Raji (cell line): ENCODE results near the gene TMSB4X.

ENCODE experiments used
- POLR2A ChIP-seq: IDR thresholded peaks from 2 replicates; pipeline ENCODE4 v1.6.1; 2011; ENCODE audit warnings: low read depth, low read length, control low read depth; ENCODE audit not compliant: insufficient read depth

The TMSB4X gene

DNA sequence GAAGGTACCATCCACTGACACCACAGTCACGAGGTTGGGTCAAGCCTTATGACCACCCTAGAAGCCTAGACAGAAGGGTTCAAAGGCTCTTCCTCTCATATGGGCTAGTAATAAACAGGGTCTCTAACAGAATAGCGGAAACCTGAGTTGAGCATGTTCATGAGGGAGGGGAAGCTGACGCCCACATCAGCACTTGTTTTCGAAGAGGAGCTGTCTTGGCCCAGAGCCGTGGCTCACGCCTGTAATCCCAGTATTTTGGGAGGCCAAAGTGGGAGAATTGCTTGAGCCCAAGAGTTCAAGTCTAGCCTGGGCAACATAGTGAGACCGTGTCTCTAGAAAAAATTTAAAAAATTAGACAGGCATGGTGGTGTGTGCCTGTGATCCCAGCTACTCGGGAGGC, 21.5 kb upstream of the TMSB4X start:
- TF ChIP-seq POLR2A = no peak

DNA sequence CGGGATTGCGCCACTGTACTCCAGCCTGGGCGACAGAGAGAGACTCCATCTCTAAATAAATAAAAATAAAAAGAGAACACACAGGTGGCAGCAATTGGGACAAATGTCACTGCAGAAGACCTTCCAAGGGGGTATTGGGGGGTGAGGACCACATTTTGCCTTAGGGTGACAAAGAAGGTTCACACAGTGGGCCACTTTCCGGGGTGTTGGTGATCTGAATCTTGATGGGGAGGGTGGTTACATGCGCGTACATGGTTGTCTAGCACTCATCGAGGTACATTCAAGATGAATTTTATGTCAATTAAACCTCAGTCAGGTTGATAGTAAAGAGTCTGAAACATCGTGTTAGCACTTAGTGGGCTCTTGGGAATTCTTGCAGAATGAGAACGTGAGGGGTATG, 20.5 kb upstream of the TMSB4X start:
- TF ChIP-seq POLR2A = no peak

DNA sequence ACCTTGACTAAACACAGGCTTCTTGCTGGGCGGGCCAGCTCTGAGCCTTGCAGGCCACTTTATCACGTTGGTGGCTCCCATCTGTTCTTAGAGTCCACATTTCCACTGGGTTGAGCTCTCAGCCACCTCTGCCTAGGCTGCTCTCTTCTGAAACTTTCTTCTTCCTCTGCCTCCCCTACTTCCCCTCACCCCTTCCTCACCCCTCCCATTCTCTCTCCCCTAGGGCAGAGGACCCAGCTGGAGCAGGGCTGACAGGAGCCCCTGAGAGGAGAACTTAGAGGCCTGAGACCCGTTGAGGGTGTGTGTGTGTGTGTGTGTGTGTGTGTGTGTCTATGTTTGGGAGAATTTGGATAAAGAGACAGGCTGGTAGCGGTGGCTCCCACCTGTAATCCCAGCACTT, 19.9 kb upstream of the TMSB4X start:
- no peak for TF ChIP-seq POLR2A

DNA sequence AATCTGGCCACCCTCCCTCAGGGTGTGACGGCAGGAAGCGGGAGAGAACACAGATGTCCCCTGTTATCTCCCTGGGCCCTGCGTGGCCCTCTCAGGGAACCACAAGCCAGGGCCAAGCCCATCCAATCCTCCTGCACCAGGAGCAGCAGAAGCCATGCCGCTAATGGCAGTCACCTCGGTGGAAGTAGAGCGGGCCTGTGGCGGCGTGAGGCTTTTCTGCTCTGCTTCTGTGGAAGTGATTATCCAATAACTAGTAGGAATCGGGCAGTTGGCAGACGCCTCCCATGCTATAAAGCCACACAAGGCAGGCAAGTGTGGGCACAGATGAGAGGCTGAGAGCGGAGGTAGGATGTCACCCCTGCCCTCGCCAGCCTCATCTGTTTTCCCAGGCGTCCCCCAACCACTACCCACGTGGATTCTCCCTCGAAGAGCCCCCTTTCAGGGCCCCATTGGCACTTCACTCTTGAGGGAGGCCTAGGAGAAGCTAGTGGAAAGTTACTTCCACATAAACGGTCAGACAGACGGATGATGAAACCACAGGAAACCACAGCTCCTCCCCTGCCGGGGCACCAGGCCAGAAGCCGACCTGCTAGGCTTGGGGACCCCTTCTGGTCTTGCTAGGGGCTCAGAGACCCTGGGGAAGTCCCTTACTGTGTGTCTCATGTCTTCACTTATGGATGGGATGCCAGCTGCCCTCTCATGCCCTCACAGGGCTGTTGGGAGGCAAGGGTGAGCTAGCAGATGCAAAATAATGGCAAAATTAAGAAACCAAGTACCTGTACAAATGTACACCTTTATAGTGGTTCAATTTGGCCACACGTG, 18.8 kb upstream of the TMSB4X start:
- peak; percentile 46; the same call in 1 of the 2 replicates for TF ChIP-seq POLR2A

DNA sequence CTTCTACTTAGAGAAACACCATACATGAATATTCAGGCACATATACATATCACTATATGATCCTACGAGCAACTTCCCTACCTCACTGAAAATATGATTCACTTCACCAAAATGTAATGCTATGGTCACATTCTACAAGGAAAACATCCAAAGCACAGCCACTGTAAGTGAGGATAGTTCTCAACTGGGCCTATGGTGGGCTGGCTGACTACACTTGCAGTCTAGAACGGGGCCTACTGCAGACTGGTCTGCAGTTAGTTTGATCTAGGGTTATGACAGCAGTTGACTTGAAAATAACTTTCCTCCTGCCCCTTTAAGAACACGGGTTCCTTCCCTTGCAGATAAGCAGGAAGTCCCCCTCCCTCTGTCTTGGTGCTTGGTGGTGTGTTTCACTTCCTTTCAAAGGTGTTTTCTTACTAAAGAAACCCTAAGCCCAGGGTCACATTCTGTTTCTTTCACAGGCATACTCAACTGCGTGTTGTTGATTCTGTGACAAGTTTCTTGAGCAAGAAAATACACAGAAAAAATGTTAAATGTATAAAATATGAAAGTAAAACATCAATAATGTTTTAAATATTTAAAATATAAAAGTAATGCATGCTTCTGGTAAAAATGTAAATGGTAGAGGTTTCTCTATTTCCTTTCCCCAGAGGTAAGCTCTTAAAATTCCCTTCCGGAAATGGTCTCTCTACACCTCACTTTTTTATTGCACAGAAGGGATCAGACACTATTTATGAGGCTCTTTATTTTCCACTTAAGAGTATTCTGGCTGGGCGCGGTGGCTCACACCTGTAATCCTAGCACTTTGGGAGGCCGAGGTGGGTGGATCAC, 18.0 kb upstream of the TMSB4X start:
- TF ChIP-seq POLR2A = peak; percentile 49; the same call in 1 of the 2 replicates

DNA sequence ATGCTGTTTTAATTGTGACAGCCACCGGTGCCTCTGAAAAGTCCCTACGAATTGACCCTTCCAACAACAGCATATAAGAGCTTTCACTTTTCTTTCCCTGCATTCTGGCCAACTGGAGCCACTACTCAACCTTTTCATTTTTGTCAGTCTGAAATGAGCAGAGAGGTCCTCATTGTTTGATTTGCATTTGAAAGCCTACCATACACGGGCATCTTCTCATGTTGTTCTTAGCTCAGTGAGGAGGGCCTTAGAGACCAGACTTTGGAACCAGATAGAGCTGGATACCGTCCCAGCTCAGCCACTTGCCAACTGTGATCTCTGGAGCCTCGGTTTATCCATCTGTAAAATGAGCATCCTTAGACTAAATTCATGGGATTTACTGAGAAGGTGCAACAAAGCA, 16.9 kb upstream of the TMSB4X start:
- TF ChIP-seq POLR2A = 0 out of 2 replicates have a peak, but pooled peaks have one; percentile 20

DNA sequence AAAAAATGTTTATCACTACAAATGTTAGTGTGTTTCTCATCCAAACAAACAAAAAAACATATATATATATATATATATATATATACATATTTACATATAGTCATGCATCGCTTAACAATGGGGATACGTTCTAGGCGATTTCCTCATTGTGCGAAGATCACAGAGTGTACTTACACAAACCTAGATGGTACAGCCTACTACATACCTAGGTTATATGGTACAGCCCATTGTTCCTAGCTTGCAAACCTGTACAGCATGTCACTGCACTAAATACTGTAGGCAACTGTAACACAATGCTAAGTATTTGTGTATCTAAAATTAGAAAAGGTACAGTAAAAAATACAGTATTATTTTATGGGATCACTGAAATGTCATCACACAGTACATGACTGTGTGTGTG, 16.4 kb upstream of the TMSB4X start:
- no peak for TF ChIP-seq POLR2A

DNA sequence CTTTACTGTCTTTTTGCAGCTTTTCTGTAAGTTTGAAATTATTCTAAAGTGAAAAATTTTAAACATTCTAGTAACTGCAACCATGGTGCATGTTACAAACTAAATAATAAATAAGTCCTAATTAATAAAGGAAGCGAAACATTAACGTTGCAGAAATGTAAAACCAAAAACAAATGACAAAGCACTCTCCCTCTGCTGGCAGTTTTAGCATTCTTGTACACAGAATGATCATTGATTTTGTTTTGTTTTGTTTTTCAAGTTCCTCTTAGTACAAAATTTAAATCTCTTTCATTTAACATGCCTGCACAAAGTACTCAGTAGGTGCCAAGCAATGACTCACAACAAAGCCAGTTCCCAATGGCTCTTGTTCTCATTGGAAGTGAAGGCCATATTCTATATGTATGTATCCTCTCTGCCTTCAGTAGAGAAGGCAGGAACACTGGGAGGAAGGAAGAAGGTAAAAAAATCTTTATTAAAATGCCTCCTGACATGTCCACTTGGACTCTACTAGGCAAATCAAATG, 13.7 kb upstream of the TMSB4X start:
- no peak for TF ChIP-seq POLR2A

DNA sequence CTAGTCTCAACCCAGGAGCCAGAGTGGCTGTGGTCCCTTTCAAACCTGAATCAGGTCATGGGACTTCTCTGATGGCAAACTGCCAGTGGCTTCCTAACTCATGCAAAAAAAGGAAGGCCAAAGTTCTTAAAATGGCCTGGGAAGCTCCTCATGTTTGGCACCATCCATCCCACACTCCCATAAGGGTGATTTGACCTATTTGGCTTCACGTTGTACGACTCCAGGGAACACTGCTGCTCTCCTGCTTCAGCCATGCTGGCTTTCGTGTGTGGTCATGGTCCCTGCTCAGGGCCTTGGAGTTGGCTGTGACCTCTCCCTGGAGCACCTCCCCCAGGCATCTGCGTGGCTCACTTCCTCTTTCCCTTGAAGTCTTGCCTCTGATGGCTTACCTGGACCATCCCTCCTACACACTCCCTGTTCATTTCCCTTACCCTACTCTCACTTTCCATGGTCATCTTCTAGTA, 12.8 kb upstream of the TMSB4X start:
- TF ChIP-seq POLR2A = no peak

DNA sequence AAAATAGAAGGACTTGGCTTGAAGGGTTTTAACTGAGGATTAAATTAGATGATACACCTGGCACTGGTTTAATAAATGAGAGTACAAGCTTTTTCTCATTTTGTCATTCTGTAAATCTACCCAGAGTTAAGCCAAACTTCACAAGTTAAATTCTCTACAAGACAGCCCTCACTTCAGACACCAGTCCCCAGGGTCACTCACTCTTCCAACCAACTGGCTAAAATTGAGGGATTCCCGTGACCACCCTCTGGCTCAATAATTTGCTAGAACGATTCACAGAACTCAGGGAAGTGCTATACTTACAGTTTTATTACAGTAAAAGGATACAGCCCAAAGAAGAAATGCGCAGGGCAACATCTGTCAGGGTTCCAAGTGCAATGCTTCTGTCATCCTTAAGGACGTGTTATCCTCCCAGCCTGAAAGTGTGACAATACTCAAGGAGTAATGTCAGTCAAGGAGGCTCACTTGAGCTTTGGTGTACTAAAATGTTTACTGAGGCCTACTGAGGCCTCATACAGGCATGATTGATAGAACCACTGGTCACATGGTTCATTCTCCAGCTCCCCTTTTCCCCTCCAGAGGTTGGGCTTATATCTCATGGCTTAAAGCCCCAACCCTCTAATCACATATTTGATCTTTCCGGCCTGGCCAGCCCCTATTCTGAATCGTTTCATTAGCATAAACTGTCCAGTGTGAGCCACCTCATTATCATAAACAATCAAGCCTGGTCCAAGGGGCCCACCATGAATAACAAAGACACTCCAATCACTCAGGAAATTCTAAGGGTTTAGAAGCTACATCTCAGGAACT, 9.6 kb upstream of the TMSB4X start:
- no peak for TF ChIP-seq POLR2A

DNA sequence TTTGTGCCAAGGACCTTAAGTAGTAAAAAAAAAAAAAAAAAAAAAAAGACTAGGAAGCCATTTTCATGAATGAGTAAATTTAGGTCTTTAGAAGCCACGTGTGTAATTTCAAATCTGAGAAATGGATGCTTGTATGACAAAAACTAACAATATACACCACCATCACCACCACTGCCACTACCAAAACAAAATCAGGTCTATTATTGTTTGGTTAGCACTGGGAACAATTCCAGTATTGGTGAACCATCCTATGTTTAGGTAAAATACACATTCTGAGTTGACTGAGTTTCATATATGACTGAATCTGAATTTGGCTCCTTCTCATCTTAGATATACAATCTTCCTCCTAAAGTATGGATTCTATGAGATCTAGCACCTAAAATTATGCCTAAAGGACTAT, 8.8 kb upstream of the TMSB4X start:
- TF ChIP-seq POLR2A = no peak

DNA sequence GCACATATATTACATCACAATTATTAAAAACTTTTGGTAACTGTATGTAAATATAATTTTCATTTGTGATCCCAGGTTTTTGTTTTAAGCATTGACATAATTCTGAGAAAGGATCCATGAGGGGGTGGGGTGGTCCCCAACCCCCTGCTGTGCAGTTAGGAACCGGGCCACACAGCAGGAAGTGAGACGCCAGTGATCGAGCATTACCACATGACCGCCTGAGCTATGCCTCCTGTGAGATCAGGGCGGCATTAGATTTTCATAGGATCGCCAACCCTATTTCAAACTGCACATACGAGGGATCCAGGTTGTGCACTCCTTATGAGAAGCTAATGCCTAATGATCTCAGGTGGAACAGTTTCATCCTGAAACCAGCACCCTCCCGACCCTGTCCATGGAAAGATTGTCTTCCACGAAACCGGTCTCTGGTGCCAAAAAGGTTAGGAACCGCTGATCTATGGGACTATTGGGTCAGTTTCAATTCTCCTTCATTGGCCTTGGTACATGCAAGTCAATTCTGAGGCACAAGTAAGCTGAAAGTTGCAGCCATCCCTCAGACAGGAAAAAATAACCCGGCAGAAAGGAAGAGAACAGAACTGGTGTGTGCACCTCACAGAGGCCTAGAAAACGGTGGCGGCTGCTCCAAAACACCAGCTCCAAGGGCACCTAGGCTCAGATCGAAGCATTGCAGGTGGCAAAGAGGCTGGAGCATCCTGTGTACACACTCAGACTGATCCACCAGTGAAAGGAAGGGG, 7.0 kb upstream of the TMSB4X start:
- TF ChIP-seq POLR2A = no peak

DNA sequence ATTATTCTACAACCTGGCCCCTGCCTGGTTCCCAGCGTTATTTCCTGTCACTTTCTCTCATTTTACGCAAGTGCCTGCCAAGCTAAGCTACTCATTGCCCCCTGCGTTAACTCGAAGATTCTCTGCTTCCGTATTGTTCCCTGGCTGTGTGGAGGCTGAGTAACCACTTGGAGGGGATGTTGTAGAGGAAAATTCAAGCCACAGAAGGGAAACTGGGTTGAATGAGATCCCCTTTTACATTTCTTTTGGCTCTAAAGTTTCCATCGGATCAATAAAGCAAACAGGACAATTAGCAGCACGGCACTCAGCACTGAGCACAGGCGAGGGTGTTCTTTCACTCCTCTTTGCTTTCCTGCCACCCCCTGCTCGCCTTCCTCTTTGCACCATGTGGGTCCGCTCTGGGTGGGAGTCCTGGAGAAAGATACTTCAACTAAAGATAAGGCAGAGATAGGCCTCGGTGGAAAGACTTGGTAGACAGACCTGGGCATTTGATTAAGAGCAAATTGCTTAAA, 4.2 kb upstream of the TMSB4X start:
- TF ChIP-seq POLR2A = no peak

DNA sequence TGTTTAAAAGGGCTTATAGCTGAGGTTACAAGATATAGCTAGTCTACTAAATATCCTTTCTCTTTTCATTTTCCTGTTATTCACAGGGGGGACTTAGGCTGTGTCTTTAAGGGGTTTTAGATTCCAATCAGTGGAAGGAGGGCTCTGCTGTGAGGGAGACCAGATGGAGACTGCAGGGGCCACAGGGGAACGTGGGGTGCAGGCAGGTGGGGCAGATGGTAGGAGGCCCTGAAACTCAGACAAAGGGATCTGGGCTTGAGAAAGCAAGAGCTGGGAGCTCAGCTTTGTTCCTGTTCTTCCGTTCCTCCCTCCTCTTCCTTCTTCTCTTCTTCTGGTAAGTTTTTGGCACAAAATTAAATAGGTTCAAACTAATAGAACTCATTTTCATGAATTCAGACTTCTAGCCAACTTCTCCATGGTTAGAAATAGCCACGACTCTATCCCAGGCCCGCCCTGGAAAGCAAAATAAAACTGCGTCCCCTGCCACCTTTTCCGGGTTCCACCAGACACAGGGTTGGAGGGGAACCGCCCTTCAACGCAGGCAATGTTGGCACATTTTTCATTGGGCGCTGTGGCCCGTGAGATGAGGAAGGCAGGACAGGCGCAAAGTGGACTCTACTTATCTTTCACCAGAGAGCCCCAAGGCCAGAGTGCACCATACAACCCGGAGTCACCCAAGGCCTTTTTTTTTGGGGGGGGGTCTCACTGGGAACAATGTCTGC, 3.5 kb upstream of the TMSB4X start:
- TF ChIP-seq POLR2A = no peak

DNA sequence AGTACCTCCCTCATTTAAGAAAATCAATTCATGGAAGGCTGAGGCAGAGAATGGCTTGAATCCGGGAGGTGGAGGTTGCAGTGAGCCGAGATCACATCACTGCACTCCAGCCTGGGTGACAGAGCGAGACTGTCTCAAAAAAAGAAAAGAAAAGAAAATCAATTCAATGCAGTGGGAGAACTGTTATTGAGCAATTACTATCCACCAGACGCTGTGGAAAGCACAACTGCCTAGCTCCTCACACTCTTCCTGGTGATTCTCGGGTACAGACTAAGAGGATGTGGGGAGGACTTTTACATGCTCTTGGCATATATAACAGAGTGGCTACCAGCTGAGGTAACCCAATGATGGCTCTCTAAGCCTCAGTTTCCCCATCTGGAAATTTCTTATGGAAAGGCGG, 2.7 kb upstream of the TMSB4X start:
- no peak for TF ChIP-seq POLR2A
